HG02938 (cell line): ENCODE results near the gene CCDC116.
A peak's percentile ranks its signal among the peaks of the same experiment; 100 is the strongest.
"Not testable (repeated sequence)": the region's sequence is repeated elsewhere in the genome, so short reads cannot be mapped to it uniquely, and the experiment has no call there.

Source experiments
- ATAC-seq: cut with Tn5 transposase; IDR thresholded peaks from one replicate; pipeline ENCODE4 v1.9.1; 2021; ENCODE audit warnings: mild to moderate bottlenecking, moderate library complexity; ENCODE audit not compliant: unreplicated experiment

CCDC116 gene

DNA sequence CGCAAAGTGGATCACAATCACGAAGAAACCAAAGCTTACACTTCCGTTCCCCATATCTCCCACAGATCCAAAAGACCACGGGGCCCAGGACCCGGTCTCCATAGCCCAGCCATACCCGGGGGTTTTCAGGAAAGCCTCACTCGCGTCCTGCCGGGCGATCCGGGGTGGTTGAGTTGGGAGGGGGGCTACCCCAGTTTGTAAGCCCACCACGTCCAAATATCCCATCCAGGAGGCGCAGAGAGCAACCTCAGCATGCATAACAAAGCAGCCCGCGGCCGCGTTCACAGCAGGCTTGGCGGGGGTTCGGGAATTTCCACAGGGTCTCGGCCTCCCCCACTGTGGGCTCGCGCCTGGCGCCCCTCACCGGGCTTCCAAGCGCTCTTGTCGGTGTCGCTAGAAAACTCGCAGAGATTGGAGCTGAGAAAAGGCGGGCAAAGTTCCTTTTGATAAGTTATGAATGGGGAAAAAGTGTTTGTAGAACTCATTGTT lies 19.0 kb downstream of the CCDC116 start:
- ATAC-seq, result peak; percentile 25

DNA sequence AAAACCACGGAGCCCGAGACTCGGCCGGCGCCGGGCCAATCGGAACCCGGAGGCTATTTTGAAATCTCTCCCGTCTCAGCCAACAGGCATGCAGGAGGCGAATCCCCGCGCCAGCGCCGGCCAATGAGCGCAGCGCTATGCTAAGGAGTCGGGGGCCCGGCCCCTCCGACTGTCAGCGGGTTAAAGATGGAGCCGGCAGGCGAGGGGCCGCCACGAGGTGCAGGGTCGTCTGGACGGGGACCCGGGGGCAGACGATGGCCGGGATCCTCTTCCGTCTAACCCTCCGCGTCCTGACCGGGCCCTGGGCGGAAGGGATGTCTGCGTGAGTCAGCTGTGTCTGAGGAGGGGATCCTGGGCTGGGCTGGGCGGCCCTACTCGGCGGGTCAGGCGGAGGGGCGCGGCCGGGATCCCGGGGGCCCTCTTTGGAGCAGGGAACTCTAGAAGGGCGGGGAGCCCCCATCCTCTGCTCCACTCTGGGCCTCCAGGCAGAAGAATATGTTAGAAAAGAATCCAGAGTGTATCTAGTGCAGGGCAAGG lies 19.5 kb downstream of the CCDC116 start:
- ATAC-seq, result peak; percentile 79

GRCh38 chr22:21652547-21653545 lies 20.3 kb downstream of the CCDC116 start:
- no peak for ATAC-seq

DNA sequence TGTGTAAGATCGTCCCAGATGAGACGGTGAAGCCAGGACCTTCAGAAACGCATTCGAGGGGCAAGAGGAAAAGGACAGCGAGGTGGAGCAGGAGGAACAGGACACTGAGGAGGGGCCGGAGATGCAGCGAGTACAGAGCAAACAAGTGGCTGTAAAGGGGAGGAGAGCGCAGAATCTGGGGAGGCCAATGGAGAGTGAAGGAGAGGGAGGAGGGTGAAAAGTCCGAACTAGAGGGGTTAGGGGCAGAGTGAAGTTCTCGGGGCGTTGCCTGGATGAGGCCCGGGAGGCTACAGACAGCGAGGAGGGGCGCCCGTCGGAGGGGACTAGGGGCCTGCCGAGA lies 24.4 kb downstream of the CCDC116 start:
- ATAC-seq, result no peak

DNA sequence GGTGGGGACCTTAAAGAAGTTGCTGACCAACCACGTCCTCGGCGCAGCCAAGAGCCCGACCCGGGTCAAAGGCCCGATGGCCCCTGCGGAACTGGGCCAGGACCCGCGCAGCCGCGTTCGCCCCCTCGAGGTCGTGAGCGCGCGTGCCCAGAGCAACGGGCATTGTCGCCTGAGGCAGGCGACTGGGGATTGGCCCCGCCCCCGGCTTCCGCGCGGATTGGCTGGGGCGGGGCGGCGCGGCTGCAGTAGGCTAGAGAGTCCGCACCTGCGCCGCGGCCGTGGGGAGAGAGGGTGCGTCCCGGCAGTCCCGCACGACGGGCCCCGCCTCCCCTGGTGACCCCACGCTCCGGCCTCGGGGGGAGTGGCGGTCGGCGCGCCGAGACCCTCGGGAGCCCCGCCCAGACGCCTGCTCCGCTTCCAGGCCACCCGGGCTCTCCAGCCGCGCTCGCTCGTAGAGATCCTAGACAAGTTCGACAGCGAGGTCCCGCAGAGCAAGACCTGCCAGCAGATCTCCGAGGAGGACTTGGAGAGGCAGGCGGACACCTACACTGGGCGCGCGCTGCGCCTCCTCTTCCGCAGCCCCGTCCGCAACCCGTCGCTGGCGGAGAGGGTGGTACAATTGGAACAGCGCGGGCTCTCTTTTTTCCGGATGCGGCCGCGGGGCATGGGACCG lies 24.9 kb downstream of the CCDC116 start:
- ATAC-seq, result peak; percentile 58

- no peak for ATAC-seq
These were observed 27.4 kb downstream of the CCDC116 start for GRCh38 chr22:21659864-21660525.

- ATAC-seq, result no peak
These were observed 28.3 kb downstream of the CCDC116 start for GRCh38 chr22:21660904-21661303.

DNA sequence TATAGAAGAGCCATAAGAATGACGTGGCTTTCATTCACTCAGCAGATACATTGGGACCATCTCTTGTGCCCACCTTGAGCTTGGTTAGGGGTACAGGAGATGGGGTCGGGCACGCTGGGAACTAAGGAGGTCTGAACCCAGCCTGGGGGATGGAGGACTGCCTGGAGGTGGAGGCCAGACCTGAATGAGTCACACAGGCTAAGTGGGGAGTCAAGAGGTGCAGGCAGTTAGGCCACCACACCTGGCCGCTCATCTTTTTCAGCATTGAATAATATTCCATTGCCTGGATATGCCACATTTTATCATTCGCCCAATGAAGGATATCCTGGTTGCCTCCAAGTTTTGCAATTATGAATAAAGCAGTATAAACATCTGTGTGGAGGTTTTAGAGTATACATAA lies 29.4 kb downstream of the CCDC116 start:
- no peak for ATAC-seq

GRCh38 chr22:21663738-21664137 lies 31.2 kb downstream of the CCDC116 start:
- ATAC-seq, result no peak

- no peak for ATAC-seq
These were observed 32.7 kb downstream of the CCDC116 start for GRCh38 chr22:21665047-21665851.

DNA sequence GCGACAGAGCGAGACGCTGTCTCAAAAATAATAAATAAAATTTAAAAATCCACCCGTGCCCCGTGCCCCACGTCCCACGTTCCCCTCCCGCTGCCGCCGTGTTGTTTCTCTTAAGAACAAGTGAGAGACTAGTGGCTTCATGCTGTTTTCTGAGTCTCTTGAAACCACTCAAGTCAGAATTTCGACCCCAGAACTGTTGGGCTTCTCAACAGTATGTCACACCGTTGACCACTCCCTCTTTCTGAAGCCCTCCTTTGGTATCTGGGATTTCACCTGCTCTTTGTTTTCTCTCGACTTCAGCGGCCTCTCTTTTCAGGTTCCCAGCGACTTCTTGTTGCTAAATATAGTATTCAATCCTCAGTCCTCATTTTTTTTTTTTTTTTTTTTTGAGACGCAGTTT lies 34.2 kb downstream of the CCDC116 start:
- no peak for ATAC-seq

DNA sequence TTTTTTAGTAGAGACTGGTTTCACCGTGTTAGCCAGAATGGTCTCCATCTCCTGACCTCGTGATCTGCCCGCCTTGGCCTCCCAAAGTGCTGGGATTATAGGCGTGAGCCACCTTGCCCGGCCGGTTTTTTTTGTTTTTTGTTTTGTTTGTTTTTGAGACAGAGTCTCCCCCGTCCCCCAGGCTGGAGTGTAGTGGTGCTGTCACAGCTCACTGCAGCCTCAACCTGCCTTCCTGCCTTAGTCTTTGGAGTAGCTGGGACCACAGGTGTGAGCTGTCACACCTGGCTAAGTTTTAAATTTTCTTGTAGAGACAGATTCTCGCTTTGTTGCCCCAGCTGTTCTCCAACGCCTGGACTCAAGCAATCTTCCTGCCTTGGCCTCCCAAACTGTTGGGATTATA lies 36.5 kb downstream of the CCDC116 start:
- ATAC-seq, result no peak

DNA sequence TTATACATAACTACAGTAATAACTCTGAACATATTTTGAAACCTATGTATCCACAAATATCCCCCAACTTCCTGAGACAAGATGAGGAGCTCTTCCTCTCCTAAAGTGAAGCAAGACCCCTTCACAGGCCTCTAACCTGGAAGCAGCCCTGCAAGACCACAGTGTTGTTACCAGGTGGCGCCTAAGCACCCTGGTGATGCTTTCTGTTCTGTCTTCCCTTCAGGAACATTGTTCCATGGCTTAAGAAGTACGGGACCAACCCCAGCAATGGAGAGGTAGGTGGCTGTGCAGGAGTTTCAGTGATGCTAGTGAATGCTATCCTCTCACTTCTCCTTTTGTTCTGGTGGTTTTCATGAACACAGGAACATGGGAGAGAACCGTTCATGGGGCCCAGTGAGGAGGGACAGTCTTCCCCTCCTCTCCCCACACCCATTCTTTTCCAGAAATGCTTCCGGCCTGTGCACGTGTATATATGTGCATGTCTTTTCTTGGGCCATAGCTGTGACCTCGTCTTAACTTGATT lies 39.6 kb downstream of the CCDC116 start:
- ATAC-seq, result no peak

DNA sequence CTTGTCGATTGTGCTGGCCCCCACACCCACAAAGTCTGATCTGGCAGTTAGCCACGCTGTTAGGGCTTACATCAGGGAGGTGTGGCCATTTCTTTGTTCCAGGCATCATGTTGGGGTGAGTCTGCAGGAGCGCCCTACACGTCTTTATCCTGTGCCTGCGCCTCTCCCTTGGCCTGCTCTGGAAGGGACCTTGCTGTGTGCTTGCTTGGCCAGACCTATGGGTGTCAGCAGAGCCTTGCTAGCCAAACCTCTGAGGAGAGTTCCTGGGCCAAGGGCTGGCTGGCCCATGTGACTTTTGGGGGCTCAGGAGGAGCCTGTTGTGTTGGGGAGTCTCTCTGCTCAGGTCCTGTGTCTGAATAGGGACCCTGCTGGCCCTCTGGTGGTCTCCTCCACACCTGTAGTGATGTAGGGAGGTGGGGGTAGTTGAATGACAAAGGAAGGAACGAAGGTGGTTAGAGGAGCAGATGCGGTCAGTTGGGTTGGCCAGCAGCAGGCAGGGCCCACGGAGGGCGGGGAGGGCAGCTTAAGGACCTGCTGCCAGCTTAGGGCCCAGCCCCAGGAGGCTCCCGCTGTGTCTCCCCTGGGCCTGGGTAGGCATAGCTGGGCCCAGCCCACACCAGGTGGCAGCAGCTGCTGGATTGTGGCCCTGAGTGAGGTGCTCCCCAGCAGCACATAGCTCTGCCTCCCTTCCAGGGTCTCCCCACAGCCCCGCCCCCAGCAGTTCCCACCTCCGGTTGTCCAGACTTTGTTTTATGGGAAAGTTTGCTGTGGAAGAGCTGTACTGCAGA lies 41.2 kb downstream of the CCDC116 start:
- ATAC-seq, result no peak

DNA sequence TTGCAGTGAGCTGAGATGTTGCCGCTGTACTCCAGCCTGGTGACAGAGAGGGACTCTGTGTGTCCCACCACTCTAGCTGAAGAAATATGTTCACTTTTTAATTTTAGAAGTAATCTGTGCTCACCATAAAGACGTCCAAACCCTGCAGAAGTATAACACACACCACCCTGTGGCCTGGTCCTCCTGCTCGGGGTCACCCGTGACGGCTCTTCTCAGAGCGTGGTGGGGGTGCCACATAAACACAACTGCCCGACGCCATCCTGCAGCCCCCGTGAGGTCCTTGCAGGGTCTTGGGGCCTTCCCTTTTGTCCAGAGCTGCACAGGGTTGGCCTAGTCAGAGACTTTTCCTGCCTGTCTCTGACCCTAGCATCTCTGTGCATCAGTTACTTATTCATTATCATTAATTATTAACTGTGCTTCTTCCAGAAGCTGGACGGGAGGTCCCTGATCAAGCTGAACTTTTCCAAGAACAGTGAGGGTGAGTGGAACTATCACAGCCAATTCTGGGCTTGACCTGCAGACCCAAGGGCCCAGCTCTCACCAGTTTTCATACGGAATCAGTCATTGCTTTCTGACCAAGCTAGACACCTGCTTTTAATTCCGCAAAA lies 42.2 kb downstream of the CCDC116 start:
- ATAC-seq, result no peak

DNA sequence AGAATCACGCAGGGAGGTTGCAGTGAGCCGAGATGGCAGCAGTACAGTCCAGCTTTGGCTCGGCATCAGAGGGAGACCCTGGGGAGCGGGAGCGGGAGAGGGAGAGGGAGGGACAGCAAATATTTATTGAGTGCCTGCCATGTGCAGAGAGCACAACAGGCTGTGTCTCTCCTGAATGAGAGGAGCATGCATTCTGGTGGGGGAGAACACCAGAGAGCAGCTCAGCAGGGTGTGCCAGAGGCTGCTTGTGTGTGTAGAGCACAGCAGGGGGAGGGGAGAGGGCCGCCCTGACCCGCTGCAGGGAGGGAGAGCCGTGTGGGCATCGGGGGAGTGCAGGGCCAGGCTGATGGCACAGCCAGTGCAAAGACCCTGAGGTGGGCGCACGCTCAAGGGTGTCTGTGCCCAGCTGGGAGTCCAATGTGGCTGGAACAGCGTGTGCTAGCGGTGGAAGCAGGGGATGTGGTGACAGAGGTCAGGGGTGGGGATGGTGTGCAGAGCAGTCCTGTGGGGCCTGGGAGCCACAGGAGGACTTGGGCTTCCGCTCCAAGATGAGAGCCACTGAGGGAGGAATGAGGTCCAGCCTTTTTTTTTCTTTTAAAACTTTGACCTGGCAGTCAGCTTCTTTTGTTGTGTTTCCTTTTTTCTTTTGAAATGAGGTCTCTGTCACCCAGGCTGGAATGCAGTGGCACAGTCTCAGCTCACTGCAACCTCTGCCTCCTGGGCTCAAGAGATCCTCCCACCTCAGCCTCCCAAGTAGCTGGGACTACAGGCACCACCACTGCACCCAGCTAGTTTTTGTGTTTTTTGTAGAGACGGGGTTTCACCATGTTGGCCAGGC lies 45.3 kb downstream of the CCDC116 start:
- ATAC-seq, result no peak

GRCh38 chr22:21678842-21679241 lies 46.3 kb downstream of the CCDC116 start:
- not testable (repeated sequence) for ATAC-seq

- ATAC-seq, result no peak
These were observed 46.8 kb downstream of the CCDC116 start for GRCh38 chr22:21679383-21679782.
